Measurements from ENCODE around the gene SNUPN. TPM values are rescaled to one million over a fixed set of nuclear protein-coding genes. Genes with fewer than 3 reads are reported as not detected.
A peak's percentile ranks its signal among the peaks of the same experiment; 100 is the strongest.

The SNUPN gene
- total RNA-seq, 1 donor from 2014 or later = 16.1 TPM

DNA sequence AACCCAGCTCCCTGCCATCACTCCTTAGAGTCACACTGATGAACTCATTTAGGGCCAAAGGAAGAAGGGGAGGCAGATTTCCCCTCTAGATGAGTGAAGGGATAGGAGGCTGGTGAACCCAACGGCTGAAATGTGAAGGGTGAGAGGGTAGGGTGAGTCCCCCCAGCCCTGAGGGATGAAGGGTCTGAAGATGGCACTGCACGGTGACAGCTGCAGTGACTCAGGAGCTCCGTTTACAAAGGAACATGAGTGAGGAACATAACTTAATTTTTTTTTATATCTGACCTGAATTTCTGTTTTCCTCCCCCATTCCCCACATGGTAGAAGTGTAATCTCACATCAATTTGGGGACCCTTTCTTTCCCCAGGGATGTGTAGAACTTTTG lies 36.2 kb upstream of the SNUPN start:
- no peak for FAIRE-seq
- no peaks in the 10 kb centered on the region for H3K27me3 ChIP-seq (ENCODE audit: control insufficient read depth, insufficient read depth, low read length)
- H3K36me3 ChIP-seq (ENCODE audit: control insufficient read depth, insufficient read depth, low read length) = peaks cover 6% of the 10 kb centered on the region
- no peak for DNase-seq (ENCODE audit: low read depth)
- no peak overlapping the region for H3K4me3 ChIP-seq (ENCODE audit: low read depth, low read length)
- TF ChIP-seq, protein P1, sequence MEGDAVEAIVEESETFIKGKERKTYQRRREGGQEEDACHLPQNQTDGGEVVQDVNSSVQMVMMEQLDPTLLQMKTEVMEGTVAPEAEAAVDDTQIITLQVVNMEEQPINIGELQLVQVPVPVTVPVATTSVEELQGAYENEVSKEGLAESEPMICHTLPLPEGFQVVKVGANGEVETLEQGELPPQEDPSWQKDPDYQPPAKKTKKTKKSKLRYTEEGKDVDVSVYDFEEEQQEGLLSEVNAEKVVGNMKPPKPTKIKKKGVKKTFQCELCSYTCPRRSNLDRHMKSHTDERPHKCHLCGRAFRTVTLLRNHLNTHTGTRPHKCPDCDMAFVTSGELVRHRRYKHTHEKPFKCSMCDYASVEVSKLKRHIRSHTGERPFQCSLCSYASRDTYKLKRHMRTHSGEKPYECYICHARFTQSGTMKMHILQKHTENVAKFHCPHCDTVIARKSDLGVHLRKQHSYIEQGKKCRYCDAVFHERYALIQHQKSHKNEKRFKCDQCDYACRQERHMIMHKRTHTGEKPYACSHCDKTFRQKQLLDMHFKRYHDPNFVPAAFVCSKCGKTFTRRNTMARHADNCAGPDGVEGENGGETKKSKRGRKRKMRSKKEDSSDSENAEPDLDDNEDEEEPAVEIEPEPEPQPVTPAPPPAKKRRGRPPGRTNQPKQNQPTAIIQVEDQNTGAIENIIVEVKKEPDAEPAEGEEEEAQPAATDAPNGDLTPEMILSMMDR (IDR thresholded peaks at IDR 0.05; ENCODE audit: insufficient read depth, low read length, severe bottlenecking) = no peak

DNA sequence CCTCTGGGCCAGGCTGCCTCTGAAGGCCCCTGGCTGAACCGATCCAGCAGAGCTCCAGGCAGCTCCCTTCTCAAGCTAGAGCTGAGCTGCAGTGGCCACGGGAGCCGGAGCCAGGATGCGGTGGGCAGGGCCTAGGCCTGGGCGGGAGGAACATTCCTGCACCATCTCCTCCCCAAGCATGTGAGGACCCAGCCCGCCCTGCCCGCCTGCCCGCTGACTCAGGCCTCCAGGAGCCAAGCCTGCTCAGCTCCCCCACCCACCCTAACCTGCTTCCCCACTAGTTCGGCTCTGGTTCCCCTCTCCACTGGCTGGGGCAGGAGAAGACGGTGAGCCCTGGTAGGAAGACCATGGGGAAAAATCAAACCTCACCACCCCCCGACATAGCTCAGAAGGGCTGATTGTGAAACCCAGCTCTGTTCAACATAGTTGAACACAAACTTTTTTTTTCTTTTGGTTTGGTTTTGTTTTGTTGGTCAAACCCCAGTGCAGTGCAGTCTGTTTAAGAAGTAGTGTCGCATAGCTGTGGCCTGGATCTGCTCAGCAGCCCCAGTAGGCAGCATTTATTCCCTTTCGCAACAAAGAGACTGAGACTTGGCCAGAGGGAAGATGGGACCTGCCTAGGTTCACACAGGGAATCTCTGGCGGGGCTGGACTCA lies 35.7 kb upstream of the SNUPN start:
- DNase-seq (ENCODE audit: low read depth) (peak; percentile 90), FAIRE-seq (no peak)
- peaks cover 10% of the 10 kb centered on the region for H3K36me3 ChIP-seq (ENCODE audit: control insufficient read depth, insufficient read depth, low read length)
- TF ChIP-seq, protein P1 (IDR thresholded peaks at IDR 0.05; ENCODE audit: insufficient read depth, low read length, severe bottlenecking) = no peak
- no peak overlapping the region for H3K4me3 ChIP-seq (ENCODE audit: low read depth, low read length)
- H3K27me3 ChIP-seq (ENCODE audit: control insufficient read depth, insufficient read depth, low read length) = no peaks in the 10 kb centered on the region

DNA sequence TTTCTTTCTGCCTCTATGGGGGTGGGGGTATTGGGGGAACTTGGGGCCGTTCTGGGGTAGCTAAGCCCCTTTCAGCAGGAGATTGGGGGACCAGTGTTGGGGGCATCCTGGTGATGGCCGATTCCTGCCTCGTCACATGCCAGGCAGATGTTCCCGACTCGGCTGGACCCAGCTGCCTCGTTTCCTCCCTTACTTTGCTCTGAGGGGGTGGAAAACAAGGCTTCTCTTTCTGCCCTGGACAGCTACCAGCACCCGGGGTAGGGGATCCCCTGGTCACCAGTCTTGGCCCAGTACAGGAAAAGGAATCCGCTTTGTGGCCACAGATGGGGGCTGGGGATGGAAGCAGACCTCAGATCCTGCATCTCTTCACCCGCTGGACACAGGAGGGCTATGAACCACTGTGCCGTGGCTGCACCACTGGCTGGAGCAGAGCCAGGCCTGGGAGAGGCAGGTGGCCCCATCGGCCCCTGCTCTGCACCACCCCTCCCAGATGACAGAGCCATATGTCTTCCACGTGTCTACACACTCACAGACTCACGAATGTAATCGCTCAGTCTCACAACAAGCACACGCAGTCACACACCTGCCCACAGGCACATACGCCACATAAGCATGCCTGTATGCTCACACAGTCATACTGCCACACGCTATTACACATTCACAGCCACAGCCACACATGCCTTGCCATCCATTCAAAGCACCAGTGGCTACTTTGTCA lies 34.6 kb upstream of the SNUPN start:
- DNase-seq (ENCODE audit: low read depth) = peak; percentile 34
- TF ChIP-seq, protein P1 (IDR thresholded peaks at IDR 0.05; ENCODE audit: insufficient read depth, low read length, severe bottlenecking) = no peak
- peaks cover 14% of the 10 kb centered on the region for H3K36me3 ChIP-seq (ENCODE audit: control insufficient read depth, insufficient read depth, low read length)
- no peak overlapping the region for H3K4me3 ChIP-seq (ENCODE audit: low read depth, low read length)
- H3K27me3 ChIP-seq (ENCODE audit: control insufficient read depth, insufficient read depth, low read length) = no peaks in the 10 kb centered on the region
- no peak for FAIRE-seq

DNA sequence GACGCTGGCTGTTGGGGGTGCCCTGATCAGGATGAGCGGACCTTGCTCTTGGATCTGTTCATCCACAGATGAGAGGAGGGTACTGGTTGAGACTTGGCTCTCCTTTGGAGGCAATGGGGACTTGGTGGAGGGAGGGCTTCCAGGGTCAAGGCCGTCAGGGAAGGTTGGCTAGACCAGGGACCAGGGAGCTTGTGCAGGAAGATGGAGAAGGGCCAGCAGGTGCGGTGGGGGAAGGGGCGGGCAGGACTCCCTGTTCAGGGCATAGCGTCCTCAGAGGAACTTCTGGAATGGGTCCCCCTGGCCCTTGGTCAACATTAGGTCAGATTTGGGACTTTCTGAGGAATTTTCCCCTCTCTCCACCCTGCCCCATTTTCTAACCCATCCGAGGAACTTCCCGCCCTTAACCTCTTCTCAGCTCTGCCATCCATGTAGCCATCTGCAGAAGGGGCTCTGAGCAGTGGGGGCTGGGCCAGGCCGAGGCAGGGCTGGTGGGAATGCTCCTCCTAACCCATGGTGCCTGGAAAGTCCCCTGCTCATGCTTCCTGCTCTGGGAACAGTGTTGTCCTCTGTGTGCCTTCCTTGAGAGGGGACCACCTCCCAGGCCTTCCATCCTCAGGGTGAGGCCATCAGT lies 33.7 kb upstream of the SNUPN start:
- DNase-seq (ENCODE audit: low read depth) (no peak), FAIRE-seq (no peak)
- Histone ChIP-seq H3K27me3 (ENCODE audit: control insufficient read depth, insufficient read depth, low read length) (no peaks in the 10 kb centered on the region), H3K4me3 (ENCODE audit: low read depth, low read length) (no peak overlapping the region), H3K36me3 (ENCODE audit: control insufficient read depth, insufficient read depth, low read length) (peaks cover 19% of the 10 kb centered on the region)
- TF ChIP-seq, protein P1 (IDR thresholded peaks at IDR 0.05; ENCODE audit: insufficient read depth, low read length, severe bottlenecking) = no peak

DNA sequence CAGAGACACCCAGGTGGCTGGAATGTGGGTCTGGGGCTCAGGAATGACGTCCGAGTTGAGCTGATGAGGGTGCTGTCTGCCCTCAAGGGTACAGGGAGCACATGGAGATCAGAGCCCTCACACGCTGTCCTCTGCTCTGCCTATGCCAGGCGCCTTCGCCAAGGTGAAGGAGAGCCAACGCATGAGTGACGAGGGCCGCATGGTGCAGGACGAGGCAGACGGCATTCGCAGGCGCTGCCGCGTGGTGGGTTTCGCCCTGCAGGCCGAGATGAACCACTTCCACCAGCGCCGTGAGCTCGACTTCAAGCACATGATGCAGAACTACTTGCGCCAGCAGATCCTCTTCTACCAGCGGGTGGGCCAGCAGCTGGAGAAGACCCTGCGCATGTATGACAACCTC lies 31.3 kb upstream of the SNUPN start:
- DNase-seq (ENCODE audit: low read depth) (no peak), FAIRE-seq (no peak)
- Histone ChIP-seq H3K4me3 (ENCODE audit: low read depth, low read length) (no peak overlapping the region), H3K27me3 (ENCODE audit: control insufficient read depth, insufficient read depth, low read length) (no peaks in the 10 kb centered on the region), H3K36me3 (ENCODE audit: control insufficient read depth, insufficient read depth, low read length) (peaks cover 31% of the 10 kb centered on the region)
- TF ChIP-seq, protein P1 (IDR thresholded peaks at IDR 0.05; ENCODE audit: insufficient read depth, low read length, severe bottlenecking) = no peak
